Liver (tissue), 3 donors: ENCODE results near the gene CLCA1.

Source experiments
- REST ChIP-seq: IDR thresholded peaks from 2 replicates; pipeline ENCODE4 v1.6.1; 2016; ENCODE audit warnings: antibody characterized with exemption, mild to moderate bottlenecking
- YY1 ChIP-seq: IDR thresholded peaks from 2 replicates; pipeline ENCODE4 v1.6.1; 2016; ENCODE audit warnings: antibody characterized with exemption, mild to moderate bottlenecking
- TF ChIP-seq, protein P1 (sequence below): fragments of 150-350 bp; IDR thresholded peaks from 2 replicates; pipeline ENCODE4 v1.5.1; 2017; ENCODE audit warnings: improper control_type of control experiment, low read depth, low read length; ENCODE audit not compliant: missing input control
- TF ChIP-seq, protein P2 (sequence below): IDR thresholded peaks from 2 replicates; pipeline ENCODE4 v1.6.1; 2016; ENCODE audit warnings: antibody characterized with exemption
- TF ChIP-seq, protein P3 (sequence below): IDR thresholded peaks from 2 replicates; pipeline ENCODE4 v1.6.1; 2016; ENCODE audit warnings: antibody characterized with exemption
- donor health status: healthy.
- donor health status: healthy.

DNA sequence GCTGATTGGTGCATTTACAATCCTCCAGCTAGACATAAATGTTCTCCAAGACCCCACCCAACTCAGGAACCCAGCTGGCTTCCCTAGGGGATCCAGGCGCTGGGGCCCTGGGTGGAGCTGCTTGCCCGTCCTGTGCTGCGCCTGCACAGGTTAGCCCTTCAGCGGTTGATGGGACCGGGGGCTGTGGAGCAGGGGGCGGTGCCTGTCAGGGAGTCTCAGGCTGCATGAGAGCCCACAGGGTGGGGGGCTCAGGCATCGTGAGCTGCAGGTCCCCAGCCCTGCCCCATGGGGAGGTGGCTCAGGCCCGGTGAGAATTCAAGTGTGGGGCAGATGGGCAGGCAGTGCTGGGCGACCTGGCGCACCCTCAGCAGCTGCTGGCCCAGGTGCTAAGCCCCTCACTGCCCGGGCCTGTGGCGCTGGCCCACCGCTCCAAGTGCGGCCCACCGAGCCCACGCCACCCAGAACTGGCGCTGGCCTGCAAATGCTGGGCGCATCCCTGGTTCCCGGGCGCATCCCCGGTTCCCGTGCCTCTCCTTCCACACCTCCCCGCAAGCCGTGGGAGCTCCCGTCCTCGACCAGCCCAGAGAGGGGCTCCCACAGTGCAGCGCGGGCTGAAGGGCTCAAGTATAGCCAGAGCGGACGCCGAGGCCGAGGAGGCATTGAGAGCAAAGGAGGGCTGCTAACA lies 55.1 kb downstream of the CLCA1 start:
- TF ChIP-seq, protein P1, sequence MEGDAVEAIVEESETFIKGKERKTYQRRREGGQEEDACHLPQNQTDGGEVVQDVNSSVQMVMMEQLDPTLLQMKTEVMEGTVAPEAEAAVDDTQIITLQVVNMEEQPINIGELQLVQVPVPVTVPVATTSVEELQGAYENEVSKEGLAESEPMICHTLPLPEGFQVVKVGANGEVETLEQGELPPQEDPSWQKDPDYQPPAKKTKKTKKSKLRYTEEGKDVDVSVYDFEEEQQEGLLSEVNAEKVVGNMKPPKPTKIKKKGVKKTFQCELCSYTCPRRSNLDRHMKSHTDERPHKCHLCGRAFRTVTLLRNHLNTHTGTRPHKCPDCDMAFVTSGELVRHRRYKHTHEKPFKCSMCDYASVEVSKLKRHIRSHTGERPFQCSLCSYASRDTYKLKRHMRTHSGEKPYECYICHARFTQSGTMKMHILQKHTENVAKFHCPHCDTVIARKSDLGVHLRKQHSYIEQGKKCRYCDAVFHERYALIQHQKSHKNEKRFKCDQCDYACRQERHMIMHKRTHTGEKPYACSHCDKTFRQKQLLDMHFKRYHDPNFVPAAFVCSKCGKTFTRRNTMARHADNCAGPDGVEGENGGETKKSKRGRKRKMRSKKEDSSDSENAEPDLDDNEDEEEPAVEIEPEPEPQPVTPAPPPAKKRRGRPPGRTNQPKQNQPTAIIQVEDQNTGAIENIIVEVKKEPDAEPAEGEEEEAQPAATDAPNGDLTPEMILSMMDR, result no peak
- TF ChIP-seq, protein P2, sequence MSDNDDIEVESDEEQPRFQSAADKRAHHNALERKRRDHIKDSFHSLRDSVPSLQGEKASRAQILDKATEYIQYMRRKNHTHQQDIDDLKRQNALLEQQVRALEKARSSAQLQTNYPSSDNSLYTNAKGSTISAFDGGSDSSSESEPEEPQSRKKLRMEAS, result no peak
- TF ChIP-seq YY1 (no peak), REST (no peak)
- TF ChIP-seq, protein P3, sequence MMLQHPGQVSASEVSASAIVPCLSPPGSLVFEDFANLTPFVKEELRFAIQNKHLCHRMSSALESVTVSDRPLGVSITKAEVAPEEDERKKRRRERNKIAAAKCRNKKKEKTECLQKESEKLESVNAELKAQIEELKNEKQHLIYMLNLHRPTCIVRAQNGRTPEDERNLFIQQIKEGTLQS, result no peak
